Prostate gland (tissue), 2 donors: ENCODE results near the gene PTPMT1. TPM values are rescaled to one million over a fixed set of nuclear protein-coding genes. Genes with fewer than 3 reads are reported as not detected.
A peak's percentile ranks its signal among the peaks of the same experiment; 100 is the strongest.

Source experiments
- DNase-seq: peaks from one replicate; pipeline ENCODE4 v3.0.0-alpha.2; 2019; ENCODE audit warnings: low spot score
- H3K27ac ChIP-seq, 2 donors: fragments of 200-600 bp; sonication (generic); 2 replicates each; pipeline ENCODE4 v1.5.1; 2017 to 2019
- H3K27me3 ChIP-seq: fragments of 200-600 bp; sonication (generic); replicated peaks from 2 replicates; pipeline ENCODE4 v1.5.1; 2019; ENCODE audit not compliant: insufficient read depth
- H3K36me3 ChIP-seq, 2 donors: fragments of 200-600 bp; sonication (generic); 1 replicate in 1 of 2; 2 replicates in 1 of 2; pipeline versions ENCODE4 v1.5.1 to v1.8.1; 2017 to 2019
- H3K4me1 ChIP-seq: fragments of 200-600 bp; sonication (generic); replicated peaks from 2 replicates; pipeline ENCODE4 v1.5.1; 2019
- H3K4me3 ChIP-seq, 2 donors: fragments of 200-600 bp; sonication (generic); 2 replicates each; pipeline ENCODE4 v1.5.1; 2017 to 2019
- H3K9me3 ChIP-seq: fragments of 200-600 bp; sonication (generic); 2 replicates; pipeline ENCODE4 v1.5.1; 2017
- POLR2A ChIP-seq: fragments of 450-650 bp; IDR thresholded peaks from one replicate; pipeline ENCODE4 v1.6.1; 2016; ENCODE audit warnings: antibody characterized with exemption, mild to moderate bottlenecking
- POLR2AphosphoS5 ChIP-seq: sonication (generic); formaldehyde crosslinking; IDR thresholded peaks from one replicate; pipeline ENCODE4 v1.6.1; 2017; ENCODE audit warnings: antibody characterized with exemption
- WGBS: methylation state at CpG from one replicate; pipeline ENCODE4 v1.1.5; 2018; 5-methylcytosine and 5-hydroxymethylcytosine counted together
- intact Hi-C: fragments of 100-400 bp; cut with DNase I; formaldehyde crosslinking; loops from one replicate; pipeline ENCODE4 v1.14.2; 2022
- total RNA-seq, 2 donors: library from RNA; depleted of rRNA; stranded (reverse); fragments of >200 nt; gene quantifications; one replicate each; pipeline ENCODE4 v1.1.0, GENCODE V29; 2016
- TF ChIP-seq, protein P1 (sequence below), 4 experiments: fragments of 200-600 bp in 2 of 4; fragments of 450-650 bp in 2 of 4; sonication (generic) in 2 of 4; IDR thresholded peaks; 1 replicate in 3 of 4; 2 replicates in 1 of 4; pipeline ENCODE4 v1.5.1; 2016 to 2019; ENCODE audit warnings: antibody characterized with exemption in 4 of 4, mild to moderate bottlenecking in 2 of 4, moderate library complexity in 2 of 4

The PTPMT1 gene
- total RNA-seq, 2 donors from 2014 or later: 153 to 184 TPM

DNA sequence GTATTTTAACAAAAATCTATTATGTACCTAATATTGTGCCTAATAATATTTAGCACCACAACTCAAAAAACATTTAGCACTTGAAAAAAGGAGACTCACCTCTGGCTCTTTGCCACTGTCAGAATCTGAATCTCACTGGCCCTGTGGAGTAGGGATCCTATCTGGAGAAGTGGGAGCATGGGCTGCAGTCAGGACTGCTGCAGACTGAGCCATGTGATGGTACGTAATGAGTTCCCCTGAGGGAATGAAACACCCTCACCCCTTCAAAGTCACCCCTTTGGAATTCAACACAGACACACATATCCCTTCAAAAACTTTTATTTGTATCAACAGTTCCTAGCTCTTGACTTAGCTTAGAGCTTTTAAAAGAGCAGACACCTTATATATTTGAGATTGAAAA lies 6.5 kb downstream of the PTPMT1 start:
- H3K4me1 ChIP-seq: peaks cover 7% of the 10 kb centered on the region
- 71% methylated on average over 1 of the region's 1 CpG for WGBS
- no peaks in the 10 kb centered on the region for H3K27me3 ChIP-seq
- no peak for DNase-seq
- no peaks in the 10 kb centered on the region for H3K9me3 ChIP-seq
- H3K36me3 ChIP-seq: no peaks in the 10 kb centered on the region
- H3K4me3 ChIP-seq: no peak overlapping the region
- TF ChIP-seq POLR2AphosphoS5 (no peak), POLR2A (no peak)
- TF ChIP-seq, protein P1, sequence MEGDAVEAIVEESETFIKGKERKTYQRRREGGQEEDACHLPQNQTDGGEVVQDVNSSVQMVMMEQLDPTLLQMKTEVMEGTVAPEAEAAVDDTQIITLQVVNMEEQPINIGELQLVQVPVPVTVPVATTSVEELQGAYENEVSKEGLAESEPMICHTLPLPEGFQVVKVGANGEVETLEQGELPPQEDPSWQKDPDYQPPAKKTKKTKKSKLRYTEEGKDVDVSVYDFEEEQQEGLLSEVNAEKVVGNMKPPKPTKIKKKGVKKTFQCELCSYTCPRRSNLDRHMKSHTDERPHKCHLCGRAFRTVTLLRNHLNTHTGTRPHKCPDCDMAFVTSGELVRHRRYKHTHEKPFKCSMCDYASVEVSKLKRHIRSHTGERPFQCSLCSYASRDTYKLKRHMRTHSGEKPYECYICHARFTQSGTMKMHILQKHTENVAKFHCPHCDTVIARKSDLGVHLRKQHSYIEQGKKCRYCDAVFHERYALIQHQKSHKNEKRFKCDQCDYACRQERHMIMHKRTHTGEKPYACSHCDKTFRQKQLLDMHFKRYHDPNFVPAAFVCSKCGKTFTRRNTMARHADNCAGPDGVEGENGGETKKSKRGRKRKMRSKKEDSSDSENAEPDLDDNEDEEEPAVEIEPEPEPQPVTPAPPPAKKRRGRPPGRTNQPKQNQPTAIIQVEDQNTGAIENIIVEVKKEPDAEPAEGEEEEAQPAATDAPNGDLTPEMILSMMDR (IDR thresholded peaks at IDR 0.05): no peak
- H3K27ac ChIP-seq: no peak overlapping the region
- intact Hi-C loops: no loop called here

- intact Hi-C loops: no loop called here
- TF ChIP-seq POLR2A (no peak), POLR2AphosphoS5 (no peak)
- TF ChIP-seq, protein P1 (IDR thresholded peaks at IDR 0.05): no peak
- Histone ChIP-seq H3K4me1 (peaks cover 14% of the 10 kb centered on the region), H3K4me3 (no peak overlapping the region), H3K27ac (no peak overlapping the region), H3K27me3 (no peaks in the 10 kb centered on the region), H3K9me3 (no peaks in the 10 kb centered on the region), H3K36me3 (no peaks in the 10 kb centered on the region)
- 20% methylated on average over 8 of the region's 8 CpGs for WGBS
- no peak for DNase-seq
These were observed 7.4 kb downstream of the PTPMT1 start for GRCh38 chr11:47572715-47573255.

- H3K27ac ChIP-seq: no peak overlapping the region
- H3K36me3 ChIP-seq: no peaks in the 10 kb centered on the region
- TF ChIP-seq POLR2A: no peak
- TF ChIP-seq, protein P1 (IDR thresholded peaks at IDR 0.05): no peak
- no peak for TF ChIP-seq POLR2AphosphoS5
- intact Hi-C loops: no loop called here
- no peaks in the 10 kb centered on the region for H3K27me3 ChIP-seq
- no peaks in the 10 kb centered on the region for H3K9me3 ChIP-seq
- peaks cover 19% of the 10 kb centered on the region for H3K4me1 ChIP-seq
- no peak for DNase-seq
- 49% methylated on average over 11 of the region's 11 CpGs for WGBS
- no peak overlapping the region for H3K4me3 ChIP-seq
These were observed 7.9 kb downstream of the PTPMT1 start for GRCh38 chr11:47573321-47573720.

GRCh38 chr11:47577460-47578041 lies 12.2 kb downstream of the PTPMT1 start:
- Histone ChIP-seq H3K27ac (no peak overlapping the region), H3K36me3 (peaks cover 0 to 9% of the 10 kb centered on the region in 2 donors), H3K4me3 (peak overlapping the region in 1 of 2 donors; percentile 96), H3K27me3 (no peaks in the 10 kb centered on the region), H3K4me1 (peaks cover 25% of the 10 kb centered on the region), H3K9me3 (no peaks in the 10 kb centered on the region)
- 22% methylated on average over 13 of the region's 13 CpGs for WGBS
- intact Hi-C loops: no loop called here
- TF ChIP-seq POLR2AphosphoS5 (no peak), POLR2A (no peak)
- TF ChIP-seq, protein P1 (IDR thresholded peaks at IDR 0.05): no peak
- DNase-seq: no peak
